Prostate gland (tissue), 2 donors: Measurements from ENCODE around the gene RPUSD1. TPM values are rescaled to one million over a fixed set of nuclear protein-coding genes. Genes with fewer than 3 reads are reported as not detected.

Experiments used
- DNase-seq: peaks from one replicate; pipeline ENCODE4 v3.0.0-alpha.2; 2019; ENCODE audit warnings: low spot score
- H3K27ac ChIP-seq, 2 donors: fragments of 200-600 bp; sonication (generic); 2 replicates each; pipeline ENCODE4 v1.5.1; 2017 to 2019
- H3K27me3 ChIP-seq: fragments of 200-600 bp; sonication (generic); replicated peaks from 2 replicates; pipeline ENCODE4 v1.5.1; 2019; ENCODE audit not compliant: insufficient read depth
- H3K36me3 ChIP-seq, 2 donors: fragments of 200-600 bp; sonication (generic); 1 replicate in 1 of 2; 2 replicates in 1 of 2; pipeline versions ENCODE4 v1.5.1 to v1.8.1; 2017 to 2019
- H3K4me1 ChIP-seq: fragments of 200-600 bp; sonication (generic); replicated peaks from 2 replicates; pipeline ENCODE4 v1.5.1; 2019
- H3K4me3 ChIP-seq, 2 donors: fragments of 200-600 bp; sonication (generic); 2 replicates each; pipeline ENCODE4 v1.5.1; 2017 to 2019
- H3K9me3 ChIP-seq: fragments of 200-600 bp; sonication (generic); 2 replicates; pipeline ENCODE4 v1.5.1; 2017
- POLR2A ChIP-seq: fragments of 450-650 bp; IDR thresholded peaks from one replicate; pipeline ENCODE4 v1.6.1; 2016; ENCODE audit warnings: antibody characterized with exemption, mild to moderate bottlenecking
- POLR2AphosphoS5 ChIP-seq: sonication (generic); formaldehyde crosslinking; IDR thresholded peaks from one replicate; pipeline ENCODE4 v1.6.1; 2017; ENCODE audit warnings: antibody characterized with exemption
- WGBS: methylation state at CpG from one replicate; pipeline ENCODE4 v1.1.5; 2018; 5-methylcytosine and 5-hydroxymethylcytosine counted together
- intact Hi-C: fragments of 100-400 bp; cut with DNase I; formaldehyde crosslinking; loops from one replicate; pipeline ENCODE4 v1.14.2; 2022
- total RNA-seq, 2 donors: library from RNA; depleted of rRNA; stranded (reverse); fragments of >200 nt; gene quantifications; one replicate each; pipeline ENCODE4 v1.1.0, GENCODE V29; 2016
- TF ChIP-seq, protein P1 (sequence below), 4 experiments: fragments of 200-600 bp in 2 of 4; fragments of 450-650 bp in 2 of 4; sonication (generic) in 2 of 4; IDR thresholded peaks; 1 replicate in 3 of 4; 2 replicates in 1 of 4; pipeline ENCODE4 v1.5.1; 2016 to 2019; ENCODE audit warnings: antibody characterized with exemption in 4 of 4, mild to moderate bottlenecking in 2 of 4, moderate library complexity in 2 of 4

RPUSD1 gene
- total RNA-seq, 2 donors from 2014 or later, result 22.0 to 32.4 TPM

DNA sequence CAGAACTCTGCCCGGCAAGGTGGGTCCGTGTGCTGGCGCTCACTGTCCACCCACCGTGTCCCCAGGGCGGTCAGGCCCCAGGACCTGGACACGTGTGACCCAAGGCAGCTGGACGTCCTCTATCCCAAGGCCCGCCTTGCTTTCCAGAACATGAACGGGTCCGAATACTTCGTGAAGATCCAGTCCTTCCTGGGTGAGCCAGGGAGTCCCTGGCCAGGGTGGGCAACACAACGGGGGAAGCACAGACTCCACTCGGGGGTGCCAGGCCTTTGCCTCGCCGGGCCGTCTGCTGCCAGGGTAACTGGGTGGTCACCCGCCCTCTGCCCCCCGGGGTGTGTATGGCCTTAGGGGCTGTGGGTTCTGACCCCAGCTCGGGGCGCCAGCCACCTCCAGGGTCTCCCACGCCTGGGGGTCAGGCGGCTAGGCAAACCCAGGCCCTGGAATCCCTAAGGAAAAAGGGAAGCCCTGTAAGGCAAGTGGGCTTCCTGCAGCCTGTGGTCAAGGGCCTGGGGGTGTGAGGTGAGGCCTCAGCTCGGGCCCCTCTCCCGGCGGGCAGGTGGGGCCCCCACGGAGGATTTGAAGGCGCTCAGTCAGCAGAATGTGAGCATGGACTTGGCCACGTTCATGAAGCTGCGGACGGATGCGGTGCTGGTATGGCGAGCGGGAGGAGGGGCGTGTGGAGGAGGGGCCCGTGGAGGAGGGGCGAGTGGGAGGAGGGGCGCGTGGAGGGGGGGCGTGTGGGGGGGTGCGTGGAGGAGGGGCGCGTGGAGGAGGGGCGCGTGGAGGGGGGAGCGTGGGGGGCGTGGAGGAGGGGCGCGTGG, 21.2 kb downstream of the RPUSD1 start:
- intact Hi-C loops, result no loop called here
- DNase-seq, result no peak
- 71% methylated on average over 32 of the region's 48 CpGs for WGBS
- TF ChIP-seq POLR2AphosphoS5 (no peak), POLR2A (no peak)
- TF ChIP-seq, protein P1, sequence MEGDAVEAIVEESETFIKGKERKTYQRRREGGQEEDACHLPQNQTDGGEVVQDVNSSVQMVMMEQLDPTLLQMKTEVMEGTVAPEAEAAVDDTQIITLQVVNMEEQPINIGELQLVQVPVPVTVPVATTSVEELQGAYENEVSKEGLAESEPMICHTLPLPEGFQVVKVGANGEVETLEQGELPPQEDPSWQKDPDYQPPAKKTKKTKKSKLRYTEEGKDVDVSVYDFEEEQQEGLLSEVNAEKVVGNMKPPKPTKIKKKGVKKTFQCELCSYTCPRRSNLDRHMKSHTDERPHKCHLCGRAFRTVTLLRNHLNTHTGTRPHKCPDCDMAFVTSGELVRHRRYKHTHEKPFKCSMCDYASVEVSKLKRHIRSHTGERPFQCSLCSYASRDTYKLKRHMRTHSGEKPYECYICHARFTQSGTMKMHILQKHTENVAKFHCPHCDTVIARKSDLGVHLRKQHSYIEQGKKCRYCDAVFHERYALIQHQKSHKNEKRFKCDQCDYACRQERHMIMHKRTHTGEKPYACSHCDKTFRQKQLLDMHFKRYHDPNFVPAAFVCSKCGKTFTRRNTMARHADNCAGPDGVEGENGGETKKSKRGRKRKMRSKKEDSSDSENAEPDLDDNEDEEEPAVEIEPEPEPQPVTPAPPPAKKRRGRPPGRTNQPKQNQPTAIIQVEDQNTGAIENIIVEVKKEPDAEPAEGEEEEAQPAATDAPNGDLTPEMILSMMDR (IDR thresholded peaks at IDR 0.05), result no peak
- H3K27ac ChIP-seq, result no peak overlapping the region
- H3K4me1 ChIP-seq, result no peaks in the 10 kb centered on the region
- H3K9me3 ChIP-seq, result no peaks in the 10 kb centered on the region
- no peaks in the 10 kb centered on the region for H3K36me3 ChIP-seq
- no peak overlapping the region for H3K4me3 ChIP-seq
- H3K27me3 ChIP-seq, result no peaks in the 10 kb centered on the region

DNA sequence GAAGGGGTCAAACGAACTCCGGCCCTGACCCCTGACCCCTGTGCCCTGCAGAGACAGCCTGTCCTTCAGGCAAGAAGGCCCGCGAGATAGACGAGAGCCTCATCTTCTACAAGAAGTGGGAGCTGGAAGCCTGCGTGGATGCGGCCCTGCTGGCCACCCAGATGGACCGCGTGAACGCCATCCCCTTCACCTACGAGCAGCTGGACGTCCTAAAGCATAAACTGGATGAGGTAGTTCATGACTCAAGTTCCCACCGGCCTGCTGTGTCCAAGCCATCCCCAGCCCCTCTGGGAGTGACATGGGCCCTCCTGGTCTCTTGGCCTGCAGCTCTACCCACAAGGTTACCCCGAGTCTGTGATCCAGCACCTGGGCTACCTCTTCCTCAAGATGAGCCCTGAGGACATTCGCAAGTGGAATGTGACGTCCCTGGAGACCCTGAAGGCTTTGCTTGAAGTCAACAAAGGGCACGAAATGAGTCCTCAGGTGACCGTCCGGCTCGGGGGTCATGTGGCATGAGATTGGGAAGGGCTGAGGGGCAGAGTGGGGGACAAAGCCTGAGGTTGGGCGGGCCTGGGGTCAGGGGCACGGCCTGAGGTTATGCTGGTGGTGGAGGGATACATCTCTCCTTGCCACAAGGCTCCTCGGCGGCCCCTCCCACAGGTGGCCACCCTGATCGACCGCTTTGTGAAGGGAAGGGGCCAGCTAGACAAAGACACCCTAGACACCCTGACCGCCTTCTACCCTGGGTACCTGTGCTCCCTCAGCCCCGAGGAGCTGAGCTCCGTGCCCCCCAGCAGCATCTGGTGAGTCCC, 22.0 kb downstream of the RPUSD1 start:
- no peak for DNase-seq
- intact Hi-C loops, result no loop called here
- Histone ChIP-seq H3K4me3 (no peak overlapping the region), H3K4me1 (no peaks in the 10 kb centered on the region), H3K27ac (no peak overlapping the region), H3K27me3 (no peaks in the 10 kb centered on the region), H3K9me3 (no peaks in the 10 kb centered on the region), H3K36me3 (no peaks in the 10 kb centered on the region)
- TF ChIP-seq POLR2AphosphoS5 (no peak), POLR2A (no peak)
- TF ChIP-seq, protein P1 (IDR thresholded peaks at IDR 0.05), result no peak
- WGBS, result 89% methylated on average over 29 of the region's 29 CpGs

DNA sequence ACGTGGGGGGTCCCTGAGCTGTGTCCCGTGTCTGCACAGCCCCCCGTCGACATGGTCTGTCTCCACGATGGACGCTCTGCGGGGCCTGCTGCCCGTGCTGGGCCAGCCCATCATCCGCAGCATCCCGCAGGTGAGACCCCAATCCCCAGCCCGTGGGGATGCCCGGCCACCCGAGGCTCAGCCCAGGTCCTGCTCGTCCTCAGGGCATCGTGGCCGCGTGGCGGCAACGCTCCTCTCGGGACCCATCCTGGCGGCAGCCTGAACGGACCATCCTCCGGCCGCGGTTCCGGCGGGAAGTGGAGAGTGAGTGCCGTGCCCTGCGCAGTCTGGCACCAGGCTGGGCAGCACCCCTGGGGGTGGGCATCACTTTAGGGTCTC, 22.7 kb downstream of the RPUSD1 start:
- WGBS, result 90% methylated on average over 28 of the region's 29 CpGs
- no peak for DNase-seq
- H3K4me3 ChIP-seq, result no peak overlapping the region
- H3K9me3 ChIP-seq, result no peaks in the 10 kb centered on the region
- intact Hi-C loops, result no loop called here
- H3K27me3 ChIP-seq, result no peaks in the 10 kb centered on the region
- no peak overlapping the region for H3K27ac ChIP-seq
- TF ChIP-seq, protein P1 (IDR thresholded peaks at IDR 0.05), result no peak
- no peak for TF ChIP-seq POLR2A
- H3K4me1 ChIP-seq, result no peaks in the 10 kb centered on the region
- H3K36me3 ChIP-seq, result no peaks in the 10 kb centered on the region

DNA sequence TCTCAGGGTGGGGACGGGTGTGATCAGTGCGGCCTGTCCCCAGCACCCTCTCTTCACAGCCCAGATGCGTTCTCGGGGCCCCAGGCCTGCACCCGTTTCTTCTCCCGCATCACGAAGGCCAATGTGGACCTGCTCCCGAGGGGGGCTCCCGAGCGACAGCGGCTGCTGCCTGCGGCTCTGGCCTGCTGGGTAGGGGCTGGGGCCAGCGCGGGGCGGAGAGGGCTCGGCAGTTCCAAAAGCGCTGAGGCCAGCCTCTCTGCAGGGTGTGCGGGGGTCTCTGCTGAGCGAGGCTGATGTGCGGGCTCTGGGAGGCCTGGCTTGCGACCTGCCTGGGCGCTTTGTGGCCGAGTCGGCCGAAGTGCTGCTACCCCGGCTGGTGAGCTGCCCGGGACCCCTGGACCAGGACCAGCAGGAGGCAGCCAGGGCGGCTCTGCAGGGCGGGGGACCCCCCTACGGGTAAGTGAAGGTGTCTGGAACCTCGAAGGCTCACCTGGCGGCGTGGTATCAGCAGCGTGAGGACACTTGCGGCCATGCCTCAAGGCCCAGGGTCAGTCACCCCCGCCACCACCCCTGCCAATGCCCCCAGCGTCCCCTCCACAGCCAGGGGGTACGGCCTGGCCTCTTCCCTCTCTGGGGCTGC, 23.2 kb downstream of the RPUSD1 start:
- no peaks in the 10 kb centered on the region for H3K9me3 ChIP-seq
- intact Hi-C loops, result no loop called here

More for the DNA sequence above, 23.2 kb downstream of the RPUSD1 start:
- no peak overlapping the region for H3K4me3 ChIP-seq
- no peak for TF ChIP-seq POLR2A
- TF ChIP-seq, protein P1 (IDR thresholded peaks at IDR 0.05), result no peak
- no peak for TF ChIP-seq POLR2AphosphoS5
- no peaks in the 10 kb centered on the region for H3K27me3 ChIP-seq
- no peaks in the 10 kb centered on the region for H3K4me1 ChIP-seq
- 83% methylated on average over 32 of the region's 38 CpGs for WGBS
- DNase-seq, result no peak
- no peaks in the 10 kb centered on the region for H3K36me3 ChIP-seq
- H3K27ac ChIP-seq, result no peak overlapping the region
